GM12801 (cell line): ENCODE measurements around the gene EDC3.

Experiments used
- CTCF ChIP-seq: IDR thresholded peaks from one replicate; pipeline ENCODE4 v1.5.1; 2011; ENCODE audit warnings: control low read depth; ENCODE audit not compliant: insufficient read length; ENCODE audit errors: extremely low read depth

The EDC3 gene

GRCh38 chr15:74683758-74684157, 12.1 kb downstream of the EDC3 start:
- no peak for TF ChIP-seq CTCF

GRCh38 chr15:74682954-74683353, 12.9 kb downstream of the EDC3 start:
- no peak for TF ChIP-seq CTCF

- no peak for TF ChIP-seq CTCF
Observed at GRCh38 chr15:74680456-74680855, 15.4 kb downstream of the EDC3 start.

- TF ChIP-seq CTCF, result no peak
Observed at GRCh38 chr15:74676801-74677200, 19.0 kb downstream of the EDC3 start.

- TF ChIP-seq CTCF, result no peak
Observed at GRCh38 chr15:74674161-74674560, 21.7 kb downstream of the EDC3 start.

- TF ChIP-seq CTCF, result no peak
Observed at GRCh38 chr15:74669627-74670026, 26.2 kb downstream of the EDC3 start.

GRCh38 chr15:74667975-74668374, 27.8 kb downstream of the EDC3 start:
- TF ChIP-seq CTCF, result no peak

- TF ChIP-seq CTCF, result no peak
Observed at GRCh38 chr15:74664670-74665069, 31.2 kb downstream of the EDC3 start.
